Measurements from ENCODE around the gene STARD5. TPM values are rescaled to one million over a fixed set of nuclear protein-coding genes. Genes with fewer than 3 reads are reported as not detected.

The STARD5 gene
- total and polyA plus RNA-seq, 2 experiments from 2014 or later, result 3.8 to 10.1 TPM

DNA sequence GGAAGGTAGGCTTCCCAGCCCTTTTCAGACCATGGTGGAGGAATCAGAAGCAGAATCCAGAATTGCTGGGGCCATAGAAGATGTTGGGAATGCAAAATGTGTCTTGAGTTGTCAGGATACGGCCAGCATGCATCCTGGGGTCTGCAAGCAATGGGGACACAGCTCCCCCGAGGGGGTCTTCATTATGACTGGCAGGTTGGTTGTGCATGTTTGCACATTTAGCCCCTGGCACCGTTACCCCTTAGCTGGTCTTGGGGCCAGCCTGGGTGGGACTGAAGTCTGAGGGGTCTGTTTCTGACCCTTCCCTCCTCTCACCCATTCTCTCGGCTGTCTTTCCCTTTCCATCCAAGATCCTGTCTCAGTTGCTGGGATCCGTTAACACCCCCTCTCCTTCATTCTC lies 50.7 kb downstream of the STARD5 start:
- Histone ChIP-seq H3K4me2 (no peak overlapping the region), H3K36me3 (ENCODE audit: insufficient read depth) (no peaks in the 10 kb centered on the region; the same call in 1 of the 2 replicates), H2AFZ (no peak overlapping the region), H3K27me3 (ENCODE audit: insufficient read depth) (no peaks in the 10 kb centered on the region), H3K27ac (ENCODE audit: low read depth) (no peak overlapping the region), H3K4me3 (no peak overlapping the region), H3K79me2 (replicated peaks; ENCODE audit: insufficient read depth) (no peaks in the 10 kb centered on the region), H4K20me1 (replicated peaks; ENCODE audit: insufficient read depth) (no peaks in the 10 kb centered on the region), H3F3A (replicated peaks; ENCODE audit: low read depth) (no peaks in the 10 kb centered on the region), H3K4me1 (ENCODE audit: insufficient read depth) (peaks cover 6% of the 10 kb centered on the region; the same call in 1 of the 2 replicates), H3K9me2 (ENCODE audit: insufficient read depth) (no peaks in the 10 kb centered on the region)
- peaks cover 12% of the 10 kb centered on the region for H3K36me3 Mint-ChIP-seq (ENCODE audit: low read depth)
- no peak overlapping the region for H3K27ac Mint-ChIP-seq
- H3K4me3 Mint-ChIP-seq, result no peak overlapping the region
- TF ChIP-seq EZH2phosphoT487 (IDR thresholded peaks at IDR 0.05; ENCODE audit: unreplicated experiment) (no peak), ZNF114 (CRISPR knock-in tag; IDR thresholded peaks at IDR 0.05) (no peak), ZNF331 (CRISPR knock-in tag; IDR thresholded peaks at IDR 0.05; ENCODE audit: low read depth) (no peak), EZH2 (IDR thresholded peaks at IDR 0.05; ENCODE audit: low read depth, unreplicated experiment) (no peak), POLR2AphosphoS5 (IDR thresholded peaks at IDR 0.05; ENCODE audit: low read depth) (no peak), NANOG (IDR thresholded peaks at IDR 0.05; ENCODE audit: borderline replicate concordance) (no peak), CREB1 (CRISPR knock-in tag; IDR thresholded peaks at IDR 0.05; ENCODE audit: low read depth) (no peak), STAT1 (IDR thresholded peaks at IDR 0.05; ENCODE audit: unreplicated experiment) (no peak), JUNB (IDR thresholded peaks at IDR 0.05; ENCODE audit: unreplicated experiment) (no peak)
- TF ChIP-seq, protein P1, sequence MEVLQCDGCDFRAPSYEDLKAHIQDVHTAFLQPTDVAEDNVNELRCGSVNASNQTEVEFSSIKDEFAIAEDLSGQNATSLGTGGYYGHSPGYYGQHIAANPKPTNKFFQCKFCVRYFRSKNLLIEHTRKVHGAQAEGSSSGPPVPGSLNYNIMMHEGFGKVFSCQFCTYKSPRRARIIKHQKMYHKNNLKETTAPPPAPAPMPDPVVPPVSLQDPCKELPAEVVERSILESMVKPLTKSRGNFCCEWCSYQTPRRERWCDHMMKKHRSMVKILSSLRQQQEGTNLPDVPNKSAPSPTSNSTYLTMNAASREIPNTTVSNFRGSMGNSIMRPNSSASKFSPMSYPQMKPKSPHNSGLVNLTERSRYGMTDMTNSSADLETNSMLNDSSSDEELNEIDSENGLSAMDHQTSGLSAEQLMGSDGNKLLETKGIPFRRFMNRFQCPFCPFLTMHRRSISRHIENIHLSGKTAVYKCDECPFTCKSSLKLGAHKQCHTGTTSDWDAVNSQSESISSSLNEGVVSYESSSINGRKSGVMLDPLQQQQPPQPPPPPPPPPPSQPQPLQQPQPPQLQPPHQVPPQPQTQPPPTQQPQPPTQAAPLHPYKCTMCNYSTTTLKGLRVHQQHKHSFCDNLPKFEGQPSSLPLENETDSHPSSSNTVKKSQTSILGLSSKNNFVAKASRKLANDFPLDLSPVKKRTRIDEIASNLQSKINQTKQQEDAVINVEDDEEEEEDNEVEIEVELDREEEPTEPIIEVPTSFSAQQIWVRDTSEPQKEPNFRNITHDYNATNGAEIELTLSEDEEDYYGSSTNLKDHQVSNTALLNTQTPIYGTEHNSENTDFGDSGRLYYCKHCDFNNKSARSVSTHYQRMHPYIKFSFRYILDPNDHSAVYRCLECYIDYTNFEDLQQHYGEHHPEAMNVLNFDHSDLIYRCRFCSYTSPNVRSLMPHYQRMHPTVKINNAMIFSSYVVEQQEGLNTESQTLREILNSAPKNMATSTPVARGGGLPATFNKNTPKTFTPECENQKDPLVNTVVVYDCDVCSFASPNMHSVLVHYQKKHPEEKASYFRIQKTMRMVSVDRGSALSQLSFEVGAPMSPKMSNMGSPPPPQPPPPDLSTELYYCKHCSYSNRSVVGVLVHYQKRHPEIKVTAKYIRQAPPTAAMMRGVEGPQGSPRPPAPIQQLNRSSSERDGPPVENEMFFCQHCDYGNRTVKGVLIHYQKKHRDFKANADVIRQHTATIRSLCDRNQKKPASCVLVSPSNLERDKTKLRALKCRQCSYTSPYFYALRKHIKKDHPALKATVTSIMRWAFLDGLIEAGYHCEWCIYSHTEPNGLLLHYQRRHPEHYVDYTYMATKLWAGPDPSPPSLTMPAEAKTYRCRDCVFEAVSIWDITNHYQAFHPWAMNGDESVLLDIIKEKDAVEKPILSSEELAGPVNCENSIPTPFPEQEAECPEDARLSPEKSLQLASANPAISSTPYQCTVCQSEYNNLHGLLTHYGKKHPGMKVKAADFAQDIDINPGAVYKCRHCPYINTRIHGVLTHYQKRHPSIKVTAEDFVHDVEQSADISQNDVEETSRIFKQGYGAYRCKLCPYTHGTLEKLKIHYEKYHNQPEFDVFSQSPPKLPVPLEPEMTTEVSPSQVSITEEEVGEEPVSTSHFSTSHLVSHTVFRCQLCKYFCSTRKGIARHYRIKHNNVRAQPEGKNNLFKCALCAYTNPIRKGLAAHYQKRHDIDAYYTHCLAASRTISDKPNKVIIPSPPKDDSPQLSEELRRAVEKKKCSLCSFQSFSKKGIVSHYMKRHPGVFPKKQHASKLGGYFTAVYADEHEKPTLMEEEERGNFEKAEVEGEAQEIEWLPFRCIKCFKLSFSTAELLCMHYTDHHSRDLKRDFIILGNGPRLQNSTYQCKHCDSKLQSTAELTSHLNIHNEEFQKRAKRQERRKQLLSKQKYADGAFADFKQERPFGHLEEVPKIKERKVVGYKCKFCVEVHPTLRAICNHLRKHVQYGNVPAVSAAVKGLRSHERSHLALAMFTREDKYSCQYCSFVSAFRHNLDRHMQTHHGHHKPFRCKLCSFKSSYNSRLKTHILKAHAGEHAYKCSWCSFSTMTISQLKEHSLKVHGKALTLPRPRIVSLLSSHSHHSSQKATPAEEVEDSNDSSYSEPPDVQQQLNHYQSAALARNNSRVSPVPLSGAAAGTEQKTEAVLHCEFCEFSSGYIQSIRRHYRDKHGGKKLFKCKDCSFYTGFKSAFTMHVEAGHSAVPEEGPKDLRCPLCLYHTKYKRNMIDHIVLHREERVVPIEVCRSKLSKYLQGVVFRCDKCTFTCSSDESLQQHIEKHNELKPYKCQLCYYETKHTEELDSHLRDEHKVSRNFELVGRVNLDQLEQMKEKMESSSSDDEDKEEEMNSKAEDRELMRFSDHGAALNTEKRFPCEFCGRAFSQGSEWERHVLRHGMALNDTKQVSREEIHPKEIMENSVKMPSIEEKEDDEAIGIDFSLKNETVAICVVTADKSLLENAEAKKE (CRISPR knock-in tag; IDR thresholded peaks at IDR 0.05), result no peak
- TF ChIP-seq, protein P2, sequence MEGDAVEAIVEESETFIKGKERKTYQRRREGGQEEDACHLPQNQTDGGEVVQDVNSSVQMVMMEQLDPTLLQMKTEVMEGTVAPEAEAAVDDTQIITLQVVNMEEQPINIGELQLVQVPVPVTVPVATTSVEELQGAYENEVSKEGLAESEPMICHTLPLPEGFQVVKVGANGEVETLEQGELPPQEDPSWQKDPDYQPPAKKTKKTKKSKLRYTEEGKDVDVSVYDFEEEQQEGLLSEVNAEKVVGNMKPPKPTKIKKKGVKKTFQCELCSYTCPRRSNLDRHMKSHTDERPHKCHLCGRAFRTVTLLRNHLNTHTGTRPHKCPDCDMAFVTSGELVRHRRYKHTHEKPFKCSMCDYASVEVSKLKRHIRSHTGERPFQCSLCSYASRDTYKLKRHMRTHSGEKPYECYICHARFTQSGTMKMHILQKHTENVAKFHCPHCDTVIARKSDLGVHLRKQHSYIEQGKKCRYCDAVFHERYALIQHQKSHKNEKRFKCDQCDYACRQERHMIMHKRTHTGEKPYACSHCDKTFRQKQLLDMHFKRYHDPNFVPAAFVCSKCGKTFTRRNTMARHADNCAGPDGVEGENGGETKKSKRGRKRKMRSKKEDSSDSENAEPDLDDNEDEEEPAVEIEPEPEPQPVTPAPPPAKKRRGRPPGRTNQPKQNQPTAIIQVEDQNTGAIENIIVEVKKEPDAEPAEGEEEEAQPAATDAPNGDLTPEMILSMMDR (conservative IDR thresholded peaks at IDR 0.05; ENCODE audit: low read depth in 2 of 2), result no peak
- TF ChIP-seq, protein P3, sequence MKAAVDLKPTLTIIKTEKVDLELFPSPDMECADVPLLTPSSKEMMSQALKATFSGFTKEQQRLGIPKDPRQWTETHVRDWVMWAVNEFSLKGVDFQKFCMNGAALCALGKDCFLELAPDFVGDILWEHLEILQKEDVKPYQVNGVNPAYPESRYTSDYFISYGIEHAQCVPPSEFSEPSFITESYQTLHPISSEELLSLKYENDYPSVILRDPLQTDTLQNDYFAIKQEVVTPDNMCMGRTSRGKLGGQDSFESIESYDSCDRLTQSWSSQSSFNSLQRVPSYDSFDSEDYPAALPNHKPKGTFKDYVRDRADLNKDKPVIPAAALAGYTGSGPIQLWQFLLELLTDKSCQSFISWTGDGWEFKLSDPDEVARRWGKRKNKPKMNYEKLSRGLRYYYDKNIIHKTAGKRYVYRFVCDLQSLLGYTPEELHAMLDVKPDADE (IDR thresholded peaks at IDR 0.05), result no peak
- TF ChIP-seq, protein P4, sequence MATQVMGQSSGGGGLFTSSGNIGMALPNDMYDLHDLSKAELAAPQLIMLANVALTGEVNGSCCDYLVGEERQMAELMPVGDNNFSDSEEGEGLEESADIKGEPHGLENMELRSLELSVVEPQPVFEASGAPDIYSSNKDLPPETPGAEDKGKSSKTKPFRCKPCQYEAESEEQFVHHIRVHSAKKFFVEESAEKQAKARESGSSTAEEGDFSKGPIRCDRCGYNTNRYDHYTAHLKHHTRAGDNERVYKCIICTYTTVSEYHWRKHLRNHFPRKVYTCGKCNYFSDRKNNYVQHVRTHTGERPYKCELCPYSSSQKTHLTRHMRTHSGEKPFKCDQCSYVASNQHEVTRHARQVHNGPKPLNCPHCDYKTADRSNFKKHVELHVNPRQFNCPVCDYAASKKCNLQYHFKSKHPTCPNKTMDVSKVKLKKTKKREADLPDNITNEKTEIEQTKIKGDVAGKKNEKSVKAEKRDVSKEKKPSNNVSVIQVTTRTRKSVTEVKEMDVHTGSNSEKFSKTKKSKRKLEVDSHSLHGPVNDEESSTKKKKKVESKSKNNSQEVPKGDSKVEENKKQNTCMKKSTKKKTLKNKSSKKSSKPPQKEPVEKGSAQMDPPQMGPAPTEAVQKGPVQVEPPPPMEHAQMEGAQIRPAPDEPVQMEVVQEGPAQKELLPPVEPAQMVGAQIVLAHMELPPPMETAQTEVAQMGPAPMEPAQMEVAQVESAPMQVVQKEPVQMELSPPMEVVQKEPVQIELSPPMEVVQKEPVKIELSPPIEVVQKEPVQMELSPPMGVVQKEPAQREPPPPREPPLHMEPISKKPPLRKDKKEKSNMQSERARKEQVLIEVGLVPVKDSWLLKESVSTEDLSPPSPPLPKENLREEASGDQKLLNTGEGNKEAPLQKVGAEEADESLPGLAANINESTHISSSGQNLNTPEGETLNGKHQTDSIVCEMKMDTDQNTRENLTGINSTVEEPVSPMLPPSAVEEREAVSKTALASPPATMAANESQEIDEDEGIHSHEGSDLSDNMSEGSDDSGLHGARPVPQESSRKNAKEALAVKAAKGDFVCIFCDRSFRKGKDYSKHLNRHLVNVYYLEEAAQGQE (IDR thresholded peaks at IDR 0.05; ENCODE audit: unreplicated experiment), result no peak
- ATAC-seq, result no peak
- H3K4me1 Mint-ChIP-seq, result peaks cover 9% of the 10 kb centered on the region; the same call in 2 of the 3 replicates
- DNase-seq (ENCODE audit: low spot score), result no peak
- peaks cover 21% of the 10 kb centered on the region for H3K9me3 Mint-ChIP-seq
- peaks cover 5% of the 10 kb centered on the region for H3K27me3 Mint-ChIP-seq (ENCODE audit: insufficient read depth, low read depth, poor library complexity)

Data from GM23338 (cell line).